Hematopoietic multipotent progenitor cell treated with erythropoietin and hydrocortisone succinate and interleukin-3 and kit ligand, for 6 days (in vitro differentiated cells): Measurements from ENCODE around the gene ZNF638.
A peak's percentile ranks its signal among the peaks of the same experiment; 100 is the strongest.
"Not testable (repeated sequence)": the region's sequence is repeated elsewhere in the genome, so short reads cannot be mapped to it uniquely, and the experiment has no call there.

Experiments
- DNase-seq: peaks from one replicate; pipeline ENCODE4 v3.0.0-alpha.2; 2015

The ZNF638 gene, protein sequence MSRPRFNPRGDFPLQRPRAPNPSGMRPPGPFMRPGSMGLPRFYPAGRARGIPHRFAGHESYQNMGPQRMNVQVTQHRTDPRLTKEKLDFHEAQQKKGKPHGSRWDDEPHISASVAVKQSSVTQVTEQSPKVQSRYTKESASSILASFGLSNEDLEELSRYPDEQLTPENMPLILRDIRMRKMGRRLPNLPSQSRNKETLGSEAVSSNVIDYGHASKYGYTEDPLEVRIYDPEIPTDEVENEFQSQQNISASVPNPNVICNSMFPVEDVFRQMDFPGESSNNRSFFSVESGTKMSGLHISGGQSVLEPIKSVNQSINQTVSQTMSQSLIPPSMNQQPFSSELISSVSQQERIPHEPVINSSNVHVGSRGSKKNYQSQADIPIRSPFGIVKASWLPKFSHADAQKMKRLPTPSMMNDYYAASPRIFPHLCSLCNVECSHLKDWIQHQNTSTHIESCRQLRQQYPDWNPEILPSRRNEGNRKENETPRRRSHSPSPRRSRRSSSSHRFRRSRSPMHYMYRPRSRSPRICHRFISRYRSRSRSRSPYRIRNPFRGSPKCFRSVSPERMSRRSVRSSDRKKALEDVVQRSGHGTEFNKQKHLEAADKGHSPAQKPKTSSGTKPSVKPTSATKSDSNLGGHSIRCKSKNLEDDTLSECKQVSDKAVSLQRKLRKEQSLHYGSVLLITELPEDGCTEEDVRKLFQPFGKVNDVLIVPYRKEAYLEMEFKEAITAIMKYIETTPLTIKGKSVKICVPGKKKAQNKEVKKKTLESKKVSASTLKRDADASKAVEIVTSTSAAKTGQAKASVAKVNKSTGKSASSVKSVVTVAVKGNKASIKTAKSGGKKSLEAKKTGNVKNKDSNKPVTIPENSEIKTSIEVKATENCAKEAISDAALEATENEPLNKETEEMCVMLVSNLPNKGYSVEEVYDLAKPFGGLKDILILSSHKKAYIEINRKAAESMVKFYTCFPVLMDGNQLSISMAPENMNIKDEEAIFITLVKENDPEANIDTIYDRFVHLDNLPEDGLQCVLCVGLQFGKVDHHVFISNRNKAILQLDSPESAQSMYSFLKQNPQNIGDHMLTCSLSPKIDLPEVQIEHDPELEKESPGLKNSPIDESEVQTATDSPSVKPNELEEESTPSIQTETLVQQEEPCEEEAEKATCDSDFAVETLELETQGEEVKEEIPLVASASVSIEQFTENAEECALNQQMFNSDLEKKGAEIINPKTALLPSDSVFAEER (N-terminal part only)

DNA sequence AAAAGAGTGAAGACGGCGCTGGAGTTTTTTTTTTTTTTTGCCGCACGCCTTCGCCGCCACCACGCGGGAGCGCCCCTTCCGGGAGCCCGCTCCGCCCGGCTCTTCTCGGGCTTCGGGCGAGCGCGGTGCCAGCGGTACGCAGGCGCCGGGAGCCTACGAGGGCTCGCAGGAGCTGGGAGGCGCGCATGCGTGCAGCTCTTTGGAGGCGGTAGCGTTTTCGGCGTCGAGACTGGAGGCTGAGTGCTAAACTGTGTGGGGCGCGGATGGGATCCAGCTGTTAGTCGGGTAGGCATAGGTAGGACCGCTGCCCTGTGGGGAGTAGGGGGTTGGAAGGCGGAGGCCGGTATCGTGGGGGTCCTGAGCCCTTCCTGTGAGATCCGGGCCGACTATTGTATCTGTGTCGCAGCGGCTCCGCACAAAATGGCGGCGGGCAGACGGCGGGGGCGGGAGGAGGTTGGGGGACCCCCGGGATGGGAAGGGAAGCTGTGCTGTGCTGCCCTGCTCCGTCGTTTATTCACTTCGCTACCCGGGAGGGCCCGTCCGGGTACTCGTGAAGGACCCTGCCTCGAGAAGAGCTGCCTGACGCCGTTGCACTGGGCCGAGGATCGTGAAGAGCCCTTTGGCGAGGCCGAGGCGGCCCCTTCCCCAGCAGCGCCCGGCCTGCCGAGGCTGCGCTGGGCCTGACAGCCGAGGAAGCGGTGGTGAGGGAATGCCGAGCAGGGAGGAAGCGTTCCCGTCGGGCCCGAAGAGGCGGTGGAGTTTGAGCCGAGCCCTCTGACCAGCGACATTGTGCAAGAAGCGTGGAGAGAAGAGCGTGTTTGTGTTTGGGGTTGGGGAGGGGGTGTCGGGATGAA lies at the start of gene ZNF638:
TSS of gene ZNF638 (plus strand) at position 202 of the 854 bp plus-strand sequence. CDS start 17,173 bp downstream, outside the sequence.
- peak; percentile 97 for DNase-seq

- DNase-seq: no peak
These were observed 49.6 kb upstream of the ZNF638 start for GRCh38 chr2:71281950-71282349.

DNA sequence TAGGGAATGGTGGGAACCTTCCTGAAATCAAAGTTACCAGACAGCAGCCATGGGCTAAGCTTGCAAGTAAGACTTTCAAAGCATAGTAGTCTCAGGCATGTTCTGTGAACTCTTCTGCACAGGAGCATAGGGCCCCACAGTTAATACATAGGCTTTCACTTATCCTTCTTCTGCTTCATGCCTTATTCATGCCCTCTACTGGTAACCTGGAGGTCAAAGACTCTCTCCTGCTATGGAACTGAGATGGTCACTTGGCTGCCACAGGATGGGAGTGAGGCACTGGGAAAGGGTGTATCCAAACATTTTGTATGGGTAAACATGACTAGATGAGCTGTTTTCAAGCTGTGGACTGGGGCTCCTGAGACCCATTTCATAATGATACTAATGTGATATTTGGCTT lies 49.1 kb upstream of the ZNF638 start:
- DNase-seq: peak; percentile 42

- DNase-seq: no peak
These were observed 48.5 kb upstream of the ZNF638 start for GRCh38 chr2:71283131-71283530.

DNA sequence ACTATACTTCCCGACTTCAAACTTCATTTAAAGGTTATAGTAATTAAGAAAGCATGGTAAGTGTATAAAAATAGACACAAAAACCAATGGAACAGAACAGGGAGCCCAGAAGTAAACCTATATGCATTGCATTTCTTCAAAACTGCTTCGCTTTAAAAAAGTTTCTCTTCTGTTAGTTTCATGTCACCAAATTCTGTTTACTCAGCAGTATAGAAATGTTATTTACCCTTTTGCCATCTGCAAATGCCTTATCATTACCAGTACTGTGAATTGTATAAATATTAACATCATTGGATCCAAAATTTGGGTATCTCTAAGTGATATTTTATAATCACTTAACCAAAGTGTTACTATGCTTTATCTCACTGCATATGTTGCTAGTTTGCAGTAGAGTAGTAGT lies 45.9 kb upstream of the ZNF638 start:
- DNase-seq: no peak

GRCh38 chr2:71291398-71291797 lies 40.2 kb upstream of the ZNF638 start:
- DNase-seq: no peak

DNA sequence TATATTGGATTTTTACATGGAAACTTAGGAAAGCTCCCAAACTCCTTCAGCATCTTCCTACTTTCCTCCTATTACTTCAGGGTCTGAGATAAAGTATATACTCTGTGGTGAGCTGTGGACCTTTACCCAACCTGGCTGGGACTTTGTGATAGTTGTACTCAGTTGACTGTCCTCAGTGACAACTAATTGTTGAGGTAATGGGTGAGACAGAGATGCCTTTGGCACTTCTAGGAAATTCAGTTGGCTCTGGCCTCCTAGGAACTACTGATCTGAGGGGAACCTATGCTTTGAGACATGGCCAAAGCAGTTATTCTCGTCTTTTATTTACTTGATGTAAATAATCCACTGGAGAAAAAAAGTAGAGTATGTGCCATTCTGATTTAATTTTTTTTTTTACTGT lies 39.4 kb upstream of the ZNF638 start:
- DNase-seq: no peak

DNA sequence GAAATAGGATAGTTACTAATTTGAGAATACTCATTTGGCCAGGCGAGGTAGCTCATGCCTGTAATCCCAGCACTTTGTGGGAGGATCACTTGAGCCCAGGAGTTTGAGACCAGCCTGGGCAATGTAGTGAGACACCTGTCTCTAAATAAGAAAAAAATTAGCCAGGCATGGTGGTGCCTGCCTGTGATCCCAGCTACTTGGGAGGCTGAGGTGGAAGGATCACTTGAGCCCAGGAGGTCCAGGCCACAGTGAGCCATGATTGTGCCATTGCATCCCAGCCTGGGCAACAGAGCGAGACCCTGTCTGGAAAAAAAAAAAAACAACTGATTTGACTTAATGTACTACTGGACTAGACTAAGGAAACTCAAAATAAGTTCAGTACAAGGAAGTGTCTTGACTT lies 32.7 kb upstream of the ZNF638 start:
- no peak for DNase-seq

- DNase-seq: peak; percentile 71
These were observed 32.1 kb upstream of the ZNF638 start for GRCh38 chr2:71299507-71299906.

DNA sequence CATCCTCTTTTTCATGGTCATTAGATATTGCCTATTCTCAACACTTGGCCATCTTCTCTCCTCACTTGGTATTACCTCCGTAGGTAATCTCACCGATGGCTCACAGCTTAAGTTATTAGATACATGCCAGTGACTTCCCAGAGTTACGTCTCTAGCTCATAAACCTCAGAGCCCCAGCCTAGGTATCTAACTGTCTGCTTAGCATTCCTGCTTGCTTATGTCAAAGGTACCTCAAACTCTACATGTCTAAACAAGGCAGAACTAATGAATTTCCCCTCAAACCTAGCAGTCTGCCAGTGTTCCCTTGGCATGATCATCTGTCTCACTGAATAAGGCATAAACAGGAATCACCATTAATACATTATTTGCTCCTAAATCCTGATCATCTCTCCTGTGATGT lies 27.7 kb upstream of the ZNF638 start:
- DNase-seq: no peak

- no peak for DNase-seq
These were observed 24.8 kb upstream of the ZNF638 start for GRCh38 chr2:71306762-71307161.

DNA sequence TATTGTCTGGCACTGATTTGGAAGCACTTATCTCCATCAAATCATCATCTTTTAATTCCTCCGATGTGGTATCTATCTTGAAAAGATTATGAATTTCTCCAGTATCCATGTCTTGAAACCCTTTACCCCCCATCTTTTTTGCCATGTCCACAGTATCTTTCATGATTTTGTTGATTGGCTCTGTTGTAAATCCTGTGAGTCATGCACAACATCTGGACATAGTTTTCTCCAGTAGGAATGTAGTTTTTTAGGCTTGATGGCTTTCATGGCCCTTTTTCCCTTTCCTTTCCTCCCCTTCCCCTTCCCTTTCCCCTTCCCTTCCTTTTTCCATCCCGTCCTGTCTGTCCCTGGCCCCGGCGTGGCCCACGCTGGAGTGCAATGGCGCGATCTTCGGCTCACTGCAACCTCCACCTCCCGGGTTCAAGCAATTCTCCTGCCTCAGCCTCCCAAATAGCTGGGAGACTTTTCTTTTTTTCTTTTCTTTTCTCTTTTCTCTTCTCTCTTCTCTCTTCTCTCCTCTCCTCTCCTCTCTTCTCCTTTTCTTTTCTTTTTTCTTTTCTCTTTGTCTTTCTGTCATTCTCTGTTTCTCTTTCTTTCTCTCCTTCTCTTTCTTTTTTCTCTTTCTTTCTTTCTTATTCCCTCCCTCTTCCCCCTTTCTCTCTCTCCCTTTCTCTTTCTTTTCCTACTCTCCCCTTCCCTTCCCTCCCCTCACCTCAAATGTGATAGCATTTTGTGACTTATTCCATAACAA lies 18.4 kb upstream of the ZNF638 start:
- no peak for DNase-seq

DNA sequence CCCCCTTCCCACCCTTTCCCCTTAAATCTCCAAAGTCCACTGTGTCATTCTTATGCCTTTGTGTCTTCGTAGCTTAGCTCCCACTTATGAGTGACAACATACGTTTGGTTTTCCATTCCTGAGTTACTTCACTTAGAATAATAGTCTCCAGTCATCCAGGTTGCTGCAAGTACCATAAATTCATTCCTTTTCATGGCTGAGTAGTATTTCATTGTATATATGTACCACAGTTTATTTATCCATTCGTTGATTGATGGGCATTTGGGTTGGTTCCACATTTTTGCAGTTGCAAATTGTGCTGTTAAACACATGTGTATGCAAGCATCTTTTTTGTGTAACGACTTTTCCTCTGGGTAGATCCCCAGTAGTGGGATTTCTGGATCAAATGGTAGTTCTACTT lies 14.5 kb upstream of the ZNF638 start:
- DNase-seq: no peak

- DNase-seq: not testable (repeated sequence)
These were observed 13.7 kb upstream of the ZNF638 start for GRCh38 chr2:71317900-71318299.

DNA sequence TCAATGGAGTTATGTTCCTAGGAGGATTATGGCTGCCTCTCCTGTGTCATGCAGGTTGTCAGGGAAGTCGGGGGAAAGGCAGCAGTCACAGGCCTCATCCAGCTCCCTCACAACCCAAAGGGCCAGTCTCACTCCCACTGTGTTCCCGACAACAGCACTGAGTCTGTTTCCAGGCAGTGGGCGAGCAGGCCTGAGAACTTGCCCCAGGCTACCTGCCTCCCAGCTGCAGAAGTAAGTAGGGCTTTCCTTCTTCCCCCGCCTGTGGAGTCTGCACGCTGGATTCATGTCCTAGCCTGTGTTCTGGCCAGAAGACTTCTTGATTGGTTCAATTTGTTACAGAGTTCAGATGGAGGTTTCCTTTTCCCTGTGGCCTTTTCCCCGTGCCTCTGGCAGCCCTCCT lies 8.2 kb upstream of the ZNF638 start:
- DNase-seq: no peak

DNA sequence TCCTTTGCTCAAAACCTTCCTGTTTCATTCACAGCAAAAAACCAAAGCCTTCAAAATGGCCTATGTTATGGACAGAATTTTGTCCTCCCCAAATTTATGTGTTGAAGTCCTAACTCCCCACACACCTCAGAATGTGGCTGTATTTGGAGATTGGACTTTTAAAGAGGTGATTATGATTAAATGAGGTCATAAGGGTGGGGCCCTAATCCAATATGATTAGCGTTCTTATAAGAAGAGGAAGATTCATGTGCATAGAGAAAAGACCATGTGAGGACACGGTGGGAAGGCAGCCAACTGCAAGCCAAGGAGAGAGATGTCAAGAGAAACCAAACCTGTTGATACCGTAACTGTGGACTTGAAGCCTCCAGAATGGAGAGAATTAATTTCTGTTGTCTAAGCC lies 4.6 kb upstream of the ZNF638 start:
- DNase-seq: no peak

GRCh38 chr2:71327916-71328315 lies 3.7 kb upstream of the ZNF638 start:
- no peak for DNase-seq

GRCh38 chr2:71330155-71330554 lies 1.4 kb upstream of the ZNF638 start:
- DNase-seq: no peak

DNA sequence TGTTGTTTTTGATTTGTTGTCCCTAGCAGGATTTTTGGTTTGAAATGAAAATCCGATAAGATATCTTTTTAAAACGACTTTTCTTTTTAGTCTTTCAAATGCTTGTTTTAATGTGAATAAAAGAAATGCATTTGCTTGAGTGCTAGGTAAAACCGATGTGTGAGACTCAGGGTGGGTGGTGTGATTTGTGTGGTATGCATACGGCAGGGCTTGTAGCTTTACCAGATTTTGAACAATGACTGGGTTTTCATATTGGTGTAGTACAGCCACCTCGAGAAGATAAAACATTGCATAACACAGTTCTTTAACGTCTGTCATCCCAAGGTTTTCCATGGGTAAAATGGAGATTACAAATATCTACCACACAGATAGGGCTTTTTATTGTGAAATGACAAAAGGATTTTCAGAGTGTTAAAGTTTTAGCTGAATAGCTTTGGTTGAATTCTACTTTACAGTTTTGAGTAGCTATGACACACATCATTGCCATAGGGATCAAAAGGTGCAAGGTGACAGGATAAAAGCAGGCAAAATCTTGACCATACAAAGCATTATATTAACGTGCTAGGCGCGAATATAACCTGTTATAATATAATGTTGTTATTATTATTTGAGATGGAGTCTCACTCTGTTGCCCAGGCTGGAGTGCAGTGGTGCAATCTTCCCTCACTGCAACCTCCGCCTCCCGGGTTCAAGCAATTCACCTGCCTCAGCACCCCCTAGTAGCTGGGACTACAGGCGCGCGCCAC lies 824 bp upstream of the ZNF638 start:
- no peak for DNase-seq

- DNase-seq: not testable (repeated sequence)
These were observed 326 bp upstream of the ZNF638 start for GRCh38 chr2:71331331-71331580.

- DNase-seq: no peak
These were observed 834 bp downstream of the ZNF638 start for GRCh38 chr2:71332435-71332796.
